ENCODE measurements around the gene OR52K2.

DNA sequence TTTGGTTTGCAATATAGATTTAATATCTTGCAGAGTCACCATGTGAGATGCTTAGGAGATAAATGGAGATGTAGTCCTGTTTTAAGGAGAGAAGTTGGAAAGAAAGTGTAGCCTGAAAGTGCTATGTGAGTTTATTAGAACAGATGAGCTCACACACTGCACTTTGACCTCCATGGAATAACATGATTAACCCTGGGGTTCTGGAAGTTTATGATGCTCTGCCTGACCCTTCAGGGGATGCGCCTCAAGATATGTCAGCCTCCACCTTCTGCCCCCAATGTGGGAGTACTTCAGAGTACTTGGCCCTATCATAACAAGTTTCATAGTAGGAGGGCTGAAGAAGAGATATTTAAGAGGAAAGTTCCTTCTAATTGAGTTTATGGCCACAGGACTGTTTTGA, 32.3 kb upstream of the OR52K2 start:
- no peak for TF ChIP-seq CTCF (conservative IDR thresholded peaks at IDR 0.05; ENCODE audit: low read depth, low read length)
- TF ChIP-seq EZH2 (IDR thresholded peaks at IDR 0.05; ENCODE audit: borderline replicate concordance, low read depth, low read length, poor library complexity, severe bottlenecking) = no peak
